Stimulated activated CD4-positive, alpha-beta T cell treated with anti-CD3 and anti-CD28 coated beads, Interleukin-4, amount 100 ng/mL, for 24 hours (primary cell): ENCODE results near the gene DCLK2.
"Not testable (repeated sequence)": the region's sequence is repeated elsewhere in the genome, so short reads cannot be mapped to it uniquely, and the experiment has no call there.

Experiments used
- DNase-seq: peaks from one replicate; pipeline ENCODE4 v3.0.0-alpha.2; 2020

DCLK2 gene

GRCh38 chr4:150158041-150158440 is 79.8 kb downstream of the DCLK2 start:
- no peak for DNase-seq

DNA sequence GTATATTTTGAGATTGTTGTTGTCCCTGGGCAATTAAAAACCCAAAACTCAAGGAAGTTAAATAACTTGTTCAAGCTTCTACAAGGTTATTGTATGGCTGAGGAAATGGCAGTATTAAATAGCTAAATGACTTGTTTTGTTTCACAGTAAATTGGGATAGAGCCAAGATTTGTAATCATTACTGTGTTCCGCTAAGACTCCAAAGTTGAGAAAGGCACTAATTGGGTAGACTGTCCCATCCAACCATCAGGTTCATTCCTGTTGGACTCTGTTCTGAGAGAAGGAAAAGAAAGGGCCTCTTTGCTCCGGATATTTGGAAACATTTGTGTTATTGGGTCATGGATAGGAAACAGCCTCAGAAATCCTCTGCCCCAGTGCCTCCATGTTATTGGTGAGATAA is 82.2 kb downstream of the DCLK2 start:
- DNase-seq, result no peak

GRCh38 chr4:150161109-150161508 is 82.9 kb downstream of the DCLK2 start:
- DNase-seq, result no peak

GRCh38 chr4:150162020-150162419 is 83.8 kb downstream of the DCLK2 start:
- DNase-seq, result not testable (repeated sequence)

- no peak for DNase-seq
Observed at GRCh38 chr4:150164055-150164454, 85.8 kb downstream of the DCLK2 start.

DNA sequence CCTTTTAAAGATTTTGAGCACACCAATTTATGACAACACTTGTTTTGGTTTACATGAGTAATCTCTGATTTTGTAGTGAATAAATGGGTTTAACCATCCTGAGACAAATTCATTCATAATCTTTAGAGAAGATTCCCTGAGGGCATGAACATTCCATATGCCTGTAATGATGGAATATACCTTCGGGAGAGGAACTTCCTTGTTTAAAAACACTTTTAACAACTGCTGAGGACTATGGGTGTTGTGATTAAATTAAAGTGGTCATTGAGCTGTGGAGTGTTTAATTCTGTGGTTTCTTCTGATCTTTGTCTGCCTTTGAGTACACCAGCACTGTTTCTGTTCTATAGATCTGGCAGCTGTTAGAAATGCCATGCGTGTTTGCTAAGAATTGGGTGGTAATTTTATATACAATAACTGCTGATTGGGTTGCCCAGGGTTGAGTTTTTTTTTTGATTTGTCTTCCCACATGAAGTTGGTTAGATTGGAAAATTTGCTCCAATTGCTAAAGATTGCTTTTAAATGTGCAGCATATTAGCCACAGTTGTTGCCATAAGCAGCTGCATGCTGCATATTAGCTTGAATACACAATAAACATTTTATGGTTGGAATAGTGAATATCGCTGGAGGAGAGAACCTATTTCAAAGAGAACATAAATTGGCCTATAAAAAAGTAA is 86.8 kb downstream of the DCLK2 start:
- DNase-seq, result no peak

- no peak for DNase-seq
Observed at GRCh38 chr4:150167054-150167453, 88.8 kb downstream of the DCLK2 start.

- no peak for DNase-seq
Observed at GRCh38 chr4:150173432-150173861, 95.2 kb downstream of the DCLK2 start.

DNA sequence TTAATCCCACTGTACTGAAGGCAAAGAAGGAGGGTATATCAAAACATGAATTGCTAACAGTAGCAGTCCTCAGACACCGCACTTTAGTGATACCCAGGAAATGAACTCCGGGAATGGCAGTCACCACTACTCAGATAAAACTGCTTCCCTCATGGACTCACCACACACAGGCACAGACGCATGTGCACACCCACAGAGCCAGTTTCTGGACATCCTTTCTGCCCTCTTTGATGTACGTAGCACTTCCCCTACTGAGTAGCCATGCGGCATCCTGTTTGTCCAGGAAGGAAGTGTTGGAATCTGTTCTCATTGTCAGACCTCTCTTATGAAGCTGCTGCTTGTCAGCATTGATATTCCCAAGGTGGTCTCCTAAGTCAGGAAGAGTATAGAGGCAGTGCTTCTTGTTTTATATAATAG is 95.7 kb downstream of the DCLK2 start:
- no peak for DNase-seq

DNA sequence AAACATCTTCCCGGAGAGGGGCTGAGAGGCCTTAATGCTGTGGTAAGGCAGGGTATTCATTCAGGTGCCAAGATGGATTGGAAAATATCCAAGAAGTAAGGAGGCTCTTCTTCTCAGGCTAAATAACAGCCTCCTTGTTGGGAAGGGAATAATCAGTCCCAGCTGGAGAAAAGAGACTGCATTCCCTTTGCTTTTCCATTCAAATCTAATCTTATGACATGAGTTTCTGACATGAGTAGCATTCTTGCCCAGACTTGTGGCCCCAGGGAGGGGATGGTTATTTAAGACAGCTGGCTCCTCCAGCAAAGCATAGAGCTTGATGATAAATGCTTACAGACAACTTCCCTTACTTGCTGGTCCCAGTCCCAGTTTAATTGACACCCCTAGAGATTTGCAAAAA is 98.3 kb downstream of the DCLK2 start:
- no peak for DNase-seq

GRCh38 chr4:150178161-150178560 is 99.9 kb downstream of the DCLK2 start:
- DNase-seq, result no peak

DNA sequence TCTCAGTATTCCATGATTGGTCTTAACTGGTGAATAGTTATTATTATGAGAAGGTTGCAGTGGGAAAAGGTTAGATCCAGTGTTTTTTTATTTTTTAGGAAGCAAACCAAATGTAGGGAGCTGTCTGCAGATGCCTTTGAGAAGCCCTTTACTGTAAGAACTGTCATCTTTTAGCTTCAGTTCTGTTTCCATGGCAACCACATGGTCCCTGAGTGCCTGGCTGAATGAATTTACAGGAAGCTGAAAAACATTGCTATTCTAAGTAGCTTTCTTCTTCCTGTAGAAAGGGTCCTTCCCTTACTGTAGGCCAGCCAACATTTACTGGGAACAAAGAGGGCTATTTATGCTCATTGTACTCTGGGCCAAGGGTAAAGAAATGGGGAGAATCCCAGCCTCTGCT is 103.3 kb downstream of the DCLK2 start:
- DNase-seq, result no peak

DNA sequence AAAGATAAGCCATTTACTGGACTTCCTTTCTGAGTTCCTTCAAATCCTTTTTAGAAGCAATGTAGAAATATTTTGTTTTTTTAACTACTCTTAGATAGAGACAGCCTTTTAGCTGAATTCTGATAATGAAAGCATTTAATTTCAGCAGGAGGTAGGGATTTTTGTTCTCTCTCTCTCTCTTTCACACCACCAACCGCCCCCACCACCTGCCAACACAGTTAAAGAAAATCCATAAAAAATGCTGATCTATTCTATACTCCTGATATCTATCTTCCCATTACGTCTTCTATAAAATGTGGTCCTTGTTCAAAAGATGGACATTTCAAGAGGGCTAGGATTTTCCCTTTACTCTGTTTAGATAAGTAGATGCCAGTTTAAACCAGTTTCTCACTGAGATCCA is 104.5 kb downstream of the DCLK2 start:
- DNase-seq, result no peak

DNA sequence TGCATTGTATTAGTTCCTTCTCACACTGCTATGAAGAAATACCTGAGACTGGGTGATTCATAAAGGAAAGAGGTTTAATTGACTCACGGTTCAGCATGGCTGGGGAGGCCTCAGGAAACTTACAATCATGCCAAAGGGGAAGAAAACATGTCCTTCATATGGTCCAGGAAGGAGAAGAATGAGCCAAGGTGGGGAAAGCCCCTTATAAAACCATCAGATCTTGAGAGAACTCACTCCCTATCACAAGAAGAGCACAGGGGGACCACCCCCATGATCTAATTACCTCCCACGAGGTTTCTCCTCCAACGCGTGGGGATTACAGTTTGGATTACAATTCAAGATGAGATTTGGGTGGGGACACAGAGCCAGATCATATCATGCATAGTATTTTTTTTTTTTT is 106.8 kb downstream of the DCLK2 start:
- not testable (repeated sequence) for DNase-seq

DNA sequence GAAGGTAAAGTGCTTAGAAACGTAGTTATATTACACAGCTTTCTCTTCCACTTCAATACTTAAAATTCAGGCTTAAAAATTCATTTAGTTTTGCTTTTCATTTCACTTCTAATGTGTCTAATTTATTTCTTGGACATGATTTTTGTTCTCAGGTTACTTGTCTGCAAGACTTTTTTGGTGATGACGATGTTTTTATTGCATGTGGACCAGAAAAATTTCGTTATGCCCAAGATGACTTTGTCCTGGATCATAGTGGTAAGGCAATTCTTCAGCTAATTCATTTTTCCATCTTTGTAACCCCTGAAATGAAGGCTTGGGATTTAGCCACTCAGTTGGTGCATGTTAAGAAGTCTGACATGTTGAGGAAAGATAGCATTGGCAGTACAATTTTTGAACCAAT is 114.7 kb downstream of the DCLK2 start:
- no peak for DNase-seq

DNA sequence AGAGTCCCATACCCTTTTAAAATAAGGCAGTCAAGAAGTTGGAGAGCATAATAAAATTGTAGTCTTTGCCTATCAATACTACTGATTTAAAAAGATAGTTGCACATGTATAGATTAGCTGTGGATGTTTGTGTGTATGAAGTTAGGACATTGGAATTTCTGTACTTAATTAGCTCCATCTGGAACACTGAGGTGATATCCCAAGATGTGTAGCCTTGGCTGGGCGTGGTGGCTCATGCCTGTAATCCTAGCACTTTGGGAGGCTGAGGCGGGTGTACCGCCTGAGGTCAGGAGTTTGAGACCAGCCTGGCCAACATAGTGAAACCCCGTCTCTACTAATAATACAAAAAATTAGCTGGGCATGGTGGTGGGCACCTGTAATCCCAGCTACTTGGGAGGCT is 119.0 kb downstream of the DCLK2 start:
- not testable (repeated sequence) for DNase-seq

DNA sequence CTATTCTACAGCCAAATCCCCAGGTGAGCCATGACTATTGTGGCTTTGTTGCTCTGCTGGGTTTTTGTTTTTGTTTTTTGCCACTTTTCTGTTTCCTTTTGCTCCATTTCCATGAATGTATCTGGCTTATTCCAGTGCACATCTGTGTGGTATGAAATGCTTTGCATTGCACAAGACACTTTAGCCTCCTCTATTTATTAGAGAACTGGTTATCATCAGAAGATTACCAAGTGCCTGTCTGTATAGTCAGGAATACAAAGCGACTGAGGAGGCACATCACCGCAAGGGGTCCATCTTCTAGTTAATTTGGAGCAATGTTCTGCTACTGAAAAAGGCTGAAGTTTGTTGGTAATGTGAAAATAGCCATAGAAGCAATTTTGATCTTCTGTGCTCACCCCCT is 120.8 kb downstream of the DCLK2 start:
- DNase-seq, result no peak

DNA sequence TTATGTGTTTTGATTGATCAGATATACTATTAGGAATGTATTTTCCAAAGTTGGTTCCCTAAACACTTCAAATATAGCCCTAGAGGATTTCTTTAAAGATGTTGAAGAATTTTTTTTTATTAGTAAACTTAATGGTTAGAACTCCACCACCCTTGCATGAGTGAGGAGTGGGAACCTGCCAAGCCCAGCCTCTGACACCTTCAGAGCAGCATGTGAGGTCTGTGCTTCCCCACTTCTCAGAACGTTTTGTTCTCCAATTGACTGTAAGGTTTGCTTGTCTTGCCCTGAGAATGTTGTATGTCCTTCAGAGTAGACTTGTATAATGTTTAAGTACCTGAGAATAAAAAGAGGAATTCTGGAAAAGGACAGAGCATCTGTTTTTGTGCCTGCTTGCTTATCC is 126.8 kb downstream of the DCLK2 start:
- DNase-seq, result no peak

DNA sequence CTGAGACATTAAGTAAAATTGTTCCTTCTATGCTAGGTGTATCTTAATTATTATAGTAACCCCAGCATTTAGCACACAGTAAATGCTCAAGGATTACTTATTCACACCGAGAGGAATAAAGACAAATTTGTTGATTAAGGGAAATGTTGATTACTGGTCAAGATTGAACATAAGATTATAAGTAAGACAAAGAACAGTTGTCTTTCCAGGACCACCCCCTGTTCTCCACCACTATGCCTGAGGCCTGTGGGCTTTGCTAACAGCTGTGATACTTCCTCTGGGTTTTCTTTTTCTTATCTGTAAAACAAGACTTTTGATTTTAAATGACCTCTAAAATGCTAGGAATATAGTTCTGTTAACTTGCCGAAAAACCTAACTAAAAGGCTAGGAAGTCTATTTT is 128.0 kb downstream of the DCLK2 start:
- DNase-seq, result no peak

GRCh38 chr4:150206954-150207353 is 128.7 kb downstream of the DCLK2 start:
- DNase-seq, result no peak

DNA sequence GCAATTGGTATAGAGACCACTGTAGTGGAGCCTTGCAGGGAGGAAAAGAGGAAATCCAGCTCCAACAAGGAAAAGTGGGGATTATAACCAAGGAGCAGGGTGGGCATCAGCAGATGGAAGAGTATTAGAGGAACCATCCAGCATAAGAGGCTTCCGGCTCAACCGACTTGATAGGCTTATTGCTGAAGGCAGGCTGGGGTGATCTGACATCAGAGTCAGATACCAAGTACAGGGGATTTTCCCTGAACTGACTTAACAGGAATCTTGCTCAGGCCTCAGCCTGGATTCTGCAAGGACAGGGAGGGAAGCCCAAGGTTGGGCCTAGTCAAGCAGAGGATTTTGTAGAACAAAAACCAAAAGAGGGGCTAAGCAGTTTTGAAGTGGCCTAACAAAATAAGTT is 129.6 kb downstream of the DCLK2 start:
- no peak for DNase-seq

GRCh38 chr4:150209140-150209829 is 131.0 kb downstream of the DCLK2 start:
- no peak for DNase-seq

GRCh38 chr4:150211016-150211415 is 132.8 kb downstream of the DCLK2 start:
- DNase-seq, result no peak

GRCh38 chr4:150211799-150212445 is 133.7 kb downstream of the DCLK2 start:
- no peak for DNase-seq
